IPS DF 4.7 (cell line): ENCODE measurements around the gene BCAP31.
"Not testable (repeated sequence)": the region's sequence is repeated elsewhere in the genome, so short reads cannot be mapped to it uniquely, and the experiment has no call there.

Experiments
- DNase-seq: peaks from one replicate; pipeline ENCODE4 v3.0.0-alpha.2; 2013; ENCODE audit warnings: low spot score; ENCODE audit errors: extremely low read depth

The BCAP31 gene

DNA sequence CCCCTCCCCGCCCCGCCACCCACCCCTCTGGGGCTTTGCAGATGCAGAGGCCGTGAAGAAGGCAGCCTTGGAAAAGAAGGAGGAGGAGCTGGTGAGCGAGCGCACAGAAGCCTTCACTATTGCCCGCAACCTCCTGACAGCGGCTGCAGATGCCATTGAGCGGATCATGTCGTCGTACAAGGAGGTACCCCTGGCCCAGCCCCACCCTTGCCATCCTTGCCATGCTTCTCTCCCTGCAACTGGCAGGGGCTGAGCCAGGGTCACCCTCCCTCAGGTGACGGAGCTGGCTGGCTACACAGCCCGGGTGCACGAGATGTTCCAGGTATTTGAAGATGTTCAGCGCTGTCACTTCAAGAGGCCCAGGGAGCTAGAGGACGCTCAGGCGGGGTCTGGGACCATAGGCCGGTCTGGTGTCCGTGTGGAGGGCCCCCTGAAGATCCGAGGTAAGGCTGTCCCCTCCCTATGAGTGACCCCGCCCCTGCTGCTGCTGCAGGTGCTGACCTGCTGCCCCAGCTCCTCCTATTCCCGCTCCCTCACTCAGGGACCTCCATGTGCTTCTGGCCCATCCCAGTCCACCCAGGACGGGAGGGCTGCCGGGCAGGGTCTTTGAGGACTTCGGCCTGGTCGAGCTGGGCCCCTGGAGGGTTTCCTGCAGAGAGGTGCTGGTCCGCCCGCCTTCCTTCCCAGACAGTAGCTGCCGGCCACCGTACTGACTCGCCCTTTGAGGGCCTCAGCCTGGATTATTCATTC lies 12.1 kb upstream of the BCAP31 start:
- DNase-seq = no peak

DNA sequence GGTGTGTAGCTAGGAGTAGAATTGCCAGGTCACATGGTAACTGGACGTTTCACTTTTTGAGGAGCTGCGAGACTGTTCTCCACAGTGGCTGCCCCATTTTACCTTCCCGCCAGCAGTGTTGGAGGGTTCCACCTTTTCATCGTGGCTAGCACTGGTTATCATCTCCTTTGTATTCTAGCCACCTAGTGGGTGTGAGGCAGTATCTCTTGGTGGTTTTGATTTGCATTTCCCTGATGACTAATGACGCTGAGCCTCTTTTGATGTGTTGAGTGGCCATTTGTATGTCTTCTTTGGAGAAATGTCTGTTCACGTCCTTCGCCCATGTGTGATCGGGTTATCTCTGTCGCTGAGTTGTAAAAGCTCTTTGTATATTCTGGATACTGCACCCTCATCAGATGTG lies 11.1 kb upstream of the BCAP31 start:
- no peak for DNase-seq

DNA sequence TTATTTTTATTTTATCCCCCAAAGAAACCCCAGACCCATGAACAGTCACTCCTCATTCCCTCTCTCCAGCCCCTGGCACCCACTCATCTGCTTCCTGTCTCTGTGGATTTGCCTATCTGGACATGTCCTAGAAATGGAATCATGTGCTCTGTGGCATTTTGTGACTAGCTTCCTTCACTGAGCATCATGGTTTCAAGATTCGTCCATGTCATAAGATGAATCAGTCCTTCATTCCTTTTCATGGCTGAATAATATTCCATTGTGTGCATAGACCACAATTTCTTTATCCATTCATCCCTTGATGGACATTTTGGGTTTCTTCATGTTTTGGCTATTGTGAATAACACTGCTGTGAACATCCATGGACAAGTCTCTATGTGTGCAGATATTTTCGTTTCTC lies 10.7 kb upstream of the BCAP31 start:
- no peak for DNase-seq

DNA sequence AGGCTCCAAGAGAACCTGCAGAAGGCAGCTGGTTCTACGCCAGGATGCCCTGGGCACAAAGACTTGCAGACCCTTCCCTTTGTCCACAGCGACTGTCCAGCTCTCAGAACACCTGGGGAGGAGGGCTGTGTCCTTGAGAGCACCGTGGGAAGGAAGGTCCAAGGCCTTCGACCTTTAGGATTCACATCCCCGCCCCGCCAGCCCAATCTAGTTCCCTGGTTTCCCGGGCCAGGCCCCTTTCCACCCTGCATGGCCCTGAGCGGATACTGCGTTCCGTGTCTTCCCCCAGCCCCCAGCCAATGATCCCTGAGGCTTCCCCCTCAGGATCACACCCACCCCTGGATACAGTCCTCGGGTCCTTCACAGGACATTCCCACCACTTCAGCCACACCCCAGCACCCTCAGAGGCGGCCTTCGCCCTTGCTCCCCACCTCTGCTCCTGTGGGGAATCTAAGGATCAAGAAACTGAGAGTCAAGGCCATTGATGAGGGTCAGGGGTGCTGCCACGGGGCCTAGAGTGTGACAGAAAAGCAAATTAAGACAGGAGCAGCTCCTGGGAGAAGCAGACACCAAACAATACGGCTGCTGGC lies 9.6 kb upstream of the BCAP31 start:
- DNase-seq = no peak

DNA sequence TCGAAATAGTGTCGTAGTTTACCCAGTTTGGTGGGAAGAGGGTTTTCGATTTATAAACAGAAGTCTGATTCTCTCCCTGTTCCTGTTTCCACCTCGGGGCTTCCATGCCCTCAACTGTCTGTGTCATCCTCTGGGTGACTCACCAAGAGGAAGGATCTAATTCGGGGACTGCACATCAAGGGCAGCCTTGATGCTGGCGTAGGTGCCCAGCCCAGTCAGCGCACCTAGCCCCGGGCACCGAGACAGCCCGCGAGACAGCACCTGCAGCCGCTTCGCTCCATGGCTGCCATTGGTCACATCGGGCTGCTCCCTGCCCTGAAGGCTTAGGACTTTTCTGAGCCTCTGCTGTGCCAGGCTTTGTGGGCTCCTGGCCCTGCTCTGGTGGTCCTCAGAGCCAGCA lies 8.2 kb upstream of the BCAP31 start:
- no peak for DNase-seq

DNA sequence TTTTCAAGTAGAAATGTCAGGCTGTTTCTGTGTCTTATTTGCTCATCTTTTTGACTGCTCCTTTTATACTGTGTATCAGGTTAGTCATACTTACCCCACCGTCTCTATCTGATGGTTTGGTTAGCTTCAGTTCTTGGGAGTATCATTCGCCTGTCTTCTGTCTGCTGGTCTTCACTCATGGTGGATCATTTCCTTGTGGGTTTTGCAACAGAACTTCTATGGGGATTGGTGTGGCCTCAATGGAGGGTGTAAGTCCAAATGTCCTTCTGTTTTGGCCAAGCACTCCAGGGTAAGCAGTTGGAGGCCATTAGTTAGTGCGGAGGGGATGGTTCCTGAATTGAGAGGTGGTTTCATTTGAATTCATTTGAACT lies 7.6 kb upstream of the BCAP31 start:
- DNase-seq = no peak

DNA sequence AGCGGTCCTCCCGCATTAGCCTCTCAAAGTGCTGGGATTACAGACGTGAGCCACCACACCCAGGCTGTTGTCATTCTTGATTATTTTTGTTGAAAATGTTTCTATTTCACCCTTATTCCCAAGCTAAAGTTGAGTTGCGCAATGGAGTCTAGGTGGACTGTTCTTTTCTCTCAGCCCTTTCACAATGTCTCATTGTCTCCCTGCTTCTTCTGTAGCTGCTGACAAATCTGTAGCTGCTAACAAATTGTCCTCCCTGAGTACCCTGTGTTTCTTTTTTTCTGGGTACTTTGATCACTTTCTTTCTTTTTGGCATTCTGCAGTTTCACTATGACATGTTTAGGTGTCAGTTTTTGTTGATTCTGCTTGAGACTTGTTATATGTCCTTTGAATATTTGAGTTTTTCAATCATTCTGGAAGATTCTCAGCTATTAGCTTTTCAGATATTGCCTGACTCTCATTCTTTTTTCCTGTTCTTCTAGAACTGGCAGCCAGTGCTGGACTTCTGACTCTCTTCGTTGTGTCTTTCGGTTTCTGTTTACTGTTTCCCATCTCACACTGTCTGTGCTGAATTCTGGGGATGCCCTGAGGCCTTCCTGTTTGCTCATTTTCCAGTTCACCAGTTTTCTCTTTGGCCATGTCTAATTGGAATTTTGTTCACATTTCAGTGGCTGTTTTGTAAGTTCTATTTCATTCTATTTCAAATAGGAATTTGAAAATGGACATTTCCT lies 7.1 kb upstream of the BCAP31 start:
- DNase-seq = no peak

DNA sequence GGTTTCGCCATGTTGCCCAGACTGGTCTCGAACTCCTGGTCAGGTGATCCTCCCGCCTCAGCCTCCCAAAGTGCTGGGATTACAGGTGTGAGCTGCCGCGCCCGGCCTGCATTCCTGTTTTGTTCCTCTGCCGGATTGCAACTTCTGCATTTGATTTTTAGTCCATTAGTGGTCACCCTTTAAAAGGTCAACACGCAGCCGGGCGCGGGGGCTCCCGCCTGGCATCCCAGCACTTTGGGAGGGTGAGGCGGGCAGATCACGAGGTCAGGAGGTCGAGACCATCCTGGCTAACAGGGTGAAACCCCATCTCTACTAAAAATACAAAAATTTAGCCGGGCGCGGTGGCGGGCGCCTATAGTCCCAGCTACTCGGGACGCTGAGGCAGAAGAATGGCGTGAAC lies 5.9 kb upstream of the BCAP31 start:
- not testable (repeated sequence) for DNase-seq

DNA sequence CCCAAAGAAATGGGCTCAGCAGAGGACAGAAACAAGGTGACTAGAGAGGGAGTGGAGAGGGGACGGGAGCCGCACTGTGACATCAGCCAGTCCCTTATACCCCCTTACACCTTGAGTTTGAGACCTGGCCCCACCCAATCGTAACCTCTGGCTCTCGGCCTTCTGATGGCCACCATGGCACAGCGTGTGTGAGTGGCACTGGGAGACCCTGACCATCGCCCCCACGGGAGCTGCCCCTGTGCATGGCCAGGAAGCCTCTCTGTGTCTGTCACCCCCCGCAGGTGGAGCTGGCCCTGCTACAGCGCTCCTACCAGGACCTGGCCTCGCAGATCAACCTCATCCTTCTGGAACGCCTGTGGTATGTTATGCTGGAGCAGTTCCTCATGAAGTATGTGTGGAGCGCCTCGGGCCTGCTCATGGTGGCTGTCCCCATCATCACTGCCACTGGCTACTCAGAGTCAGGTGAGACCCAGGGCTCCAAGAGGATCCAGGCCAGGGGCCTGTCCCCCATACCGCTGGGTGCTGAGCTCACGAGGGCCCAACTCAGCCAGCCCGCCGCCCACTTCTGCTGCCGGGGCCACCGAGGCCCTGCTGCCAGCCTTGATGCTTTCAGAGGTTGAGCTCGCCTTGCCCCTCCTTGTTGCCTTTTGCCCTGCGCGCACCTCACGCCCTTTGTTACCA lies 4.9 kb upstream of the BCAP31 start:
- no peak for DNase-seq

DNA sequence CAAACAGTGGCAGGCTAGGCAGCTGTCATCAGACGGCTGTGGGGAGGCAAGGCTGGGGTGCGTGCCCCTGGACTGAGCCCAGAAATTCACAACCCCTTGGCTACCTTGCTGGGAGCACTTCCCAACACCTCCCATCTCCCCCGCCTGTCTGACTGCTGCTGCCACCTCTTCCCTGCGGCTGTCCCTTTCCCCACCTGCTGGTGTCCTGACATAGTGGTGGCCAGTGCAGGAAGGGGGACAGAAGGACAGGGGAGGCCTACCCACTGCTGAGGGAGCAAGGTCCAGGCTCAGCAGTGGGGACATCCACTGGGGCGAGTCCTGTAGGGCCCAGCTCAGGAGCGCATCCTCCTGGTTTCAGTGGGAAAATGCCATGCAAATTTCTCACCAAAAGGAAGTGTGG lies 3.9 kb upstream of the BCAP31 start:
- DNase-seq = no peak

DNA sequence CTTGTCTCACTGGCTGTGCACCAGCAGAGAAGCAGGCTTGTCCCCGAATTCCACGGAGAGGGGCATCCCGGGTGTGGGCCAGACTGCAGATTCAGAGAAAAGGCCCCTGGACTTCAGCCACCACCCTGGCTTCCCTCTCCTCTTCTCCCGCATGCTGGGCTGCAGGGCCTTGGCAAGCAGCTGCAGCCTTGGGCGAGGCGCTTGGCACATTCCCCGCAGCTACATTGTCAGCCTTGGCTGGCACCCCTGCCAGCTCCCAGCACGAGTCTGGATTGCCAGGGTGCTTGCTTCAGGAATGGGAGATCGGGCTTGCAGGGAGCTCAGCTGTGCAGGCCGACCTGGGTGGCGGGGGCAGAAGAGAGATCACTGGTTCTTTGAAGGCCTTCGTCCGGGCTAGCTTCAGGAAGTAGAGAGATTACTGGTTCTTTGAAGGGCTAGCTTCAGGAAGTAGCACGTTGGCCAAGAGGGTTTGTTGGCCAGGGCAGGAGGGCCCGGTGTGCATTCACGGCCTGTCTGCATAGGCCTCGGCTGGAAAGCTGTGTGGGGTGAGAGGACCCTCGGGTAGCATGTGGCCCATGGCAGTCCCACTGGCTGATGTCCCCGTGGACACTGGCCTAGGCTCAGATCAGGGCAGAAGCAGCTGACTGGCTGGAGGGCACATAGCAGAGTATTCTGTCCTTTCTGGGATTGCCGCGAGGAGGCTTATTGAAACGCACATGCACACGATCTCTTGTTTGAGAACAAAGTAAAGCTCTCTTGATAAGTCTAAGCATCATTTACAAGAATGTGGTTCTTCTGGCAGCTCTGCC lies 3.1 kb upstream of the BCAP31 start:
- no peak for DNase-seq

DNA sequence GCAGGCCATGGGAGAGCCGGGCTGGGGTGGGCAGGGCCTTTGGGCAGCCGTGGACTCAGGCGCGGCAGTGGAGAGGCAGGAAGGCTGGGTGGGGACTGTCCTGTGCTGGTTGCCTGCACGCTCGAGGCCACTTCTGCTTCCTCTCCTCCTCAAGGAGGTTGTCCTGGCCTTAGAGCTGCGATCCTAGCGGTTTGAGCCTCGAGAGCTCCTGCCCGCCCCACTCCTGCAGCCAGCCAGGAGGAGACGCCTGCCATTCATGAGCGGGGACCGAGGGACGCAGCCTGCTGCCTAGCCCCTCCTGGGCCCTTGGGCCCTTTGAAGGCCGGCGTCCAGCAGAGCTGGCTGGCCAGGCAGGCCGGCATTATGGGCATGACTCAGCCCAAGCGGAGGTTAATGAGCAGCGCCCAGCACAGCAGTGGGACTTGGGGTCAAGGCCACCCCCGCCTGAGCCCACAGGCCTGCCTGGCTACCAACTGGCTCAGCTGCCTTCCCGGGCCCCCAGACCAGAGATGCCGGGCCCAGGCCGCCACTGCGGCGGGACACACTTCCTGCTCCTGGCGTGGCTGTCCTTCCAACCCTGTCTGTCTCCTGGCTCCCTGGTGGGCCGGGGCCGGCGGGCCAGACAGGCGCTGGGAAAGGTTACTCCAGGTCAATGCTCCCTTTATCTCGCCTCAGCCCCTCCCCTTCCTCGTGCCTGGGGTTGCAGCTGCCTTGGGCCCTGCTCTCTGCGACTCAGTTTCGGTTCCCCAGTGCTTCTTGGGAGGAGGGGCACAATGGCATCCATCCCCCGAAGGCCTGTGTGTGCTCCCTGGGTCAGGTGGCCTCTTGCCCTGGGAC lies 2.3 kb upstream of the BCAP31 start:
- no peak for DNase-seq

DNA sequence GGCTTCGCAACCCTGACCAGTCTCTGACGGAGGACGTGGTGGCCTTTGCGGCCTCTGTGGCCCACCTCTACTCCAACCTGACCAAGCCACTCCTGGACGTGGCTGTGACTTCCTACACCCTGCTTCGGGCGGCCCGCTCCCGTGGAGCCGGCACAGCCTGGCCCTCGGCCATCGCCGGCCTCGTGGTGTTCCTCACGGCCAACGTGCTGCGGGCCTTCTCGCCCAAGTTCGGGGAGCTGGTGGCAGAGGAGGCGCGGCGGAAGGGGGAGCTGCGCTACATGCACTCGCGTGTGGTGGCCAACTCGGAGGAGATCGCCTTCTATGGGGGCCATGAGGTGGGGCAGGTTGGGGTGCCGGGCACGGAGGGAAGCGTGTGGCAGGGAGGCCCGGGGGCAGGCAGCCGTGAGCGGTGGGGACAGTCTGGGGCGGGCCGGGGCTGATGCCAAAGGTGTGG lies 1.7 kb upstream of the BCAP31 start:
- DNase-seq = no peak

DNA sequence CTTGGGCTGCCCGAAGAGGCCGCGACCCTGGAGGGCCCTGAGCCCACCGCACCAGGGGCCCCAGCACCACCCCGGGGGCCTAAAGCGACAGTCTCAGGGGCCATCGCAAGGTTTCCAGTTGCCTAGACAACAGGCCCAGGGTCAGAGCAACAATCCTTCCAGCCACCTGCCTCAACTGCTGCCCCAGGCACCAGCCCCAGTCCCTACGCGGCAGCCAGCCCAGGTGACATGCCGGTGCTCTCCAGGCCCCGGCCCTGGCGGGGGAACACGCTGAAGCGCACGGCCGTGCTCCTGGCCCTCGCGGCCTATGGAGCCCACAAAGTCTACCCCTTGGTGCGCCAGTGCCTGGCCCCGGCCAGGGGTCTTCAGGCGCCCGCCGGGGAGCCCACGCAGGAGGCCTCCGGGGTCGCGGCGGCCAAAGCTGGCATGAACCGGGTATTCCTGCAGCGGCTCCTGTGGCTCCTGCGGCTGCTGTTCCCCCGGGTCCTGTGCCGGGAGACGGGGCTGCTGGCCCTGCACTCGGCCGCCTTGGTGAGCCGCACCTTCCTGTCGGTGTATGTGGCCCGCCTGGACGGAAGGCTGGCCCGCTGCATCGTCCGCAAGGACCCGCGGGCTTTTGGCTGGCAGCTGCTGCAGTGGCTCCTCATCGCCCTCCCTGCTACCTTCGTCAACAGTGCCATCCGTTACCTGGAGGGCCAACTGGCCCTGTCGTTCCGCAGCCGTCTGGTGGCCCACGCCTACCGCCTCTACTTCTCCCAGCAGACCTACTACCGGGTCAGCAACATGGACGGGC lies 1.0 kb upstream of the BCAP31 start:
- DNase-seq = no peak

DNA sequence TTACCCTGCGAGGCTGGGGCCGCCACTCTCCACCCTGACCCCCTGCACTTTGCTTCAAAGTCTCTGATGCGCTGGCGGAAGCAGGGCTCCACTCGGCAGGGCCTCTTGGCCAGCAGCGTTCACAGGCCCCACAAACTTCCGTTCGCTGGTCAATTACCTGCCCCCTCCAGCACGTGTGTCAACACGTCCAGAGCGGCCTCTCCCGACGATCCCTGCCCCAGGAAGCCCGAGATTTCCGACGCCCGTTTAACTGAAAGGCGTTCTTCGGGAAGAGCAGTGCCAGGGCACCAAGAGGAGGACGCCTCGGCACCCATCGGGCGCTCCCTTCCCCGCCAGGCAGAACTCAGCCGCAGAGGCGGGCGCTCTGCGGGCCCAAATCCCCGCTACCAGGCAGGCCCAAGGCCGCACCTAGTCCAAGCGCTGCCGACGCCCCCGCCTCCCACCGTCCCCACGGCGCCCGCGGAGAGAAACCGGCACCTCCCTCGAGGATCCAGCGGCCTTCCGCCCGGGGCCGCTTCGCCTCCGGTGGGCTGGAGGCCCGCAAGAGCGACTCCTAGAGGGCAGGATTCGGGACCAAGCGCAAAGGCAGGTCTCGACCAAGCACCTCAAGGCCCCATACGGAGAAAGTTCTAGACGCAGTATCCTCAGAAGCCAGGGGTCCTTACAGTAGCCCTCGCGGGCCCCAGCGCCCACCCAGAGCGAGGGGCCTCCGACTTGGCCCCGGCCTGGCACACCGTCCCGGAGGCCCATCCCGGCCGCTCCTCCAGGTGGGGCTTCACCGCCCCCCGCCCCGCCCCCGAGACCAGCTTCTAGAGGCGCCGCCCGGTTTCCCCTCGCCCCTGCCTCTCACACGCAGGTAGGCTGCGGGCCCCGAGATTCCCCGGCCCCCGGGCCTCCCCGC lies 586 bp downstream of the BCAP31 start:
- DNase-seq = no peak

DNA sequence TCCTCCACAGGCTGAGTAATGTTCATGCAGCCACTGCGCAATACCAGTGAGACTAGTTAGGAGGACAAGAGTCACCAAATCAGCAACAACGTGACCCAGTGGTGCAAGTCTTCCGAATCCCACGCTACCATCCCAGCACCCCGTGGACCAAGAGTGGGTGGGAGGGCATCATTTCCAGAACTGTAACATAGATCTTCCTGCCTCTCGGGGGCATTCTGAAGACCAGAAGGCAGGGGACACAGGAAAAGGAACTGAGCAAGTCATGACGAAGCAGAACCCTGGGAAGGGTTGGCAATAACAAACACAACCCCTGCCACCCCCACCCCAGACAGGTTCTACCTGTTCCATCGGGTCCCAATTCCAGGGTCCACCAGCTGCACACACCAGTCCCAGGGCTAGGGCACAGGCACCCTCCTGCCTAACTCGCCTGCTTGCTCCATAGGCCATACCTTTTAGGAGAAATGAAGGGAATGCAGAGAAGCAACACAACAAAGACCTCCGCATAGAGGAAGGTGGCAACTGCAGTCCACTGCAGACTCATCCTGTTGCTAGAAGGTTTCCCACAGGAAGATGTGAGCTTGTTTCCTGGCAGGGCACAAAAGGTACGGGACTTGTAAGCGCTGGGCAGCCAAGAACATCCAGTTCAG lies 1.4 kb downstream of the BCAP31 start:
- no peak for DNase-seq

DNA sequence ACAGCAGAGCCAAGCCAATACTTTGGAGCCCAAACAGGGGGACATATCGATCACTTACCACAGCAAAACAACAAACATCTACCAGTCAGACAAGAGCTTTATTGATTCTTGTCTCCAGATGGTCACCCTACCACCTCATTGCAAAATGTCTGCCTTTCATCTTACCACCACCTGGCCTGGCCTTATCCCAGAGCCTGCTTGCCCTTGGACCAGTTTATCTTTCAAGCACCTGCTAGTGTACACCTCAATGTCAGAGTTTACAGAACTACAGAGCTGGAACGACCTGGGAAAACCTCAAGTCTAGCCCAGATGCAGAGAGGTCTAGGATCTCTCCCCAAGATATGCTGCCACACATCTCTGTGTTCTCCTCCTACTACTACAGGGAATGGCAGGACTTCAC lies 4.5 kb downstream of the BCAP31 start:
- DNase-seq = no peak

DNA sequence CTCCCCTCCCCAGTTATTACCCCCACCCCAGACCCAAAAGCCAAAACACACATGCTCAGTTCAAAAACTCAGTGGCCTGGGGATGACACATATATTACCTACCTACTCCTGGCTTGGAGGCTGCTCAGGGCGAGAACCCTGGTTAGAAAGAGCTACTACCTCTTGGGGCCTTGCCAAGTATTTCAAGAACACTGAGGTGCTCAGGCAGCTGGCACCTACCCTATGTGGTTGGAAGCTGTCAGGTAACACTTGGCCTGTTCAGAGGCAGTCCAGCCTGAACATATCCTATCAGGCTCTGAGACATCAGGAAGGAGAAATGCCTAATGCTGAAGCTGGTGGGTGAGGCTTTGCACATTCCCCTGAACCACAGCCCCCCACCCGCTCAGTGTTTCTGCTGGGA lies 4.9 kb downstream of the BCAP31 start:
- DNase-seq = no peak
